ENCODE data around the gene PPIL1.

DNA sequence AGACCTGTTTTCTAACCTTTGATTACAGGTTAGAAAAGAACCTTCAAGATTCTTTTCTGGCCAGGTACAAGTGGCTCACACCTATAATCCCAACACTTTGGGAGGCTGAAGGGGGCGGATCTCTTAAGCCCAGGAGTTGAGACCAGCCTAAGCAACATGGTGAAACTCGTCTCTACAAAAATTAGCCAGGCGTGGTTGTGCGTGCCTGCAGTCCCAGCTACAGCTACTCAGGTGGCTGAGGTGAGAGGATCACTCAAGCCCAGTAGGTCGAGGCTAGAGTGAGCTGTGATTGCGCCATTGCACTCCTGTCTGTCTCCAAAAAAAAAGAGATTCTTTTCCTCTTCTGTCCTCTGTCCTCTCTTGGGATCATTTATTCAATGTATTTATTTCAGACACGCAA, 14.5 kb downstream of the PPIL1 start:
- TF ChIP-seq CTCF (IDR thresholded peaks at IDR 0.05; ENCODE audit: low read length) (no peak), EZH2 (IDR thresholded peaks at IDR 0.05; ENCODE audit: borderline replicate concordance, low read length) (no peak)
